ENCODE results near the gene EEF1A1. TPM values are rescaled to one million over a fixed set of nuclear protein-coding genes. Genes with fewer than 3 reads are reported as not detected.

The EEF1A1 gene
- total and polyA plus RNA-seq, 2 of the 4 experiments (the other 2 are of a cell fraction): 14,757 to 30,152 TPM

GRCh38 chr6:73503027-73503772 lies 17.6 kb downstream of the EEF1A1 start:
- no peak; the same call in 1 of the 2 replicates for ATAC-seq (ENCODE audit: low read depth)
- Histone ChIP-seq H3K4me1 (ENCODE audit: control insufficient read depth, insufficient read depth, low read length) (no peaks in the 10 kb centered on the region), H3K18ac (ENCODE audit: low read depth, low read length) (no peak overlapping the region), H3K14ac (replicated peaks; ENCODE audit: low read depth, low read length) (no peak overlapping the region), H2BK15ac (ENCODE audit: low read depth, low read length) (no peak overlapping the region), H3K4me3 (ENCODE audit: insufficient read depth, low read depth, low read length) (no peak overlapping the region), H2BK20ac (ENCODE audit: low read depth, low read length) (no peak overlapping the region), H3K4ac (ENCODE audit: low read depth, low read length) (no peak overlapping the region), H3K4me2 (ENCODE audit: low read depth, low read length) (no peak overlapping the region), H4K91ac (ENCODE audit: insufficient read depth, low read depth, low read length) (no peak overlapping the region), H3K9ac (ENCODE audit: low read depth, low read length) (no peak overlapping the region), H3K27ac (ENCODE audit: insufficient read depth, low read length) (no peak overlapping the region), H3K27me3 (ENCODE audit: control insufficient read depth, insufficient read depth, low read length) (no peaks in the 10 kb centered on the region), H3K79me1 (ENCODE audit: low read depth in 1 of 2, low read length in 2 of 2) (no peaks in the 10 kb centered on the region), H3K9me3 (ENCODE audit: control insufficient read depth, insufficient read depth, low read length) (no peaks in the 10 kb centered on the region), H3K36me3 (ENCODE audit: control insufficient read depth, insufficient read depth, low read length) (peaks cover 17% of the 10 kb centered on the region), H2AK9ac (replicated peaks; ENCODE audit: low read depth, low read length, poor library complexity) (no peak overlapping the region), H3K23ac (ENCODE audit: low read depth, low read length) (no peak overlapping the region), H4K8ac (ENCODE audit: low read depth in 2 of 2, low read length in 2 of 2) (no peak overlapping the region), H4K20me1 (ENCODE audit: insufficient read depth, low read length) (no peaks in the 10 kb centered on the region), H4K5ac (ENCODE audit: low read depth, low read length) (no peak overlapping the region), H2BK5ac (ENCODE audit: low read depth, low read length, poor library complexity, severe bottlenecking) (no peak overlapping the region), H3K9me1 (ENCODE audit: insufficient read depth, low read length) (no peaks in the 10 kb centered on the region), H3K56ac (ENCODE audit: extremely low read depth, insufficient read depth, low read length) (no peak overlapping the region), H2AFZ (replicated peaks; ENCODE audit: low read length, poor library complexity) (no peak overlapping the region), H2AK5ac (ENCODE audit: low read depth, low read length) (no peak overlapping the region), H2BK120ac (ENCODE audit: low read depth, low read length) (no peak overlapping the region)
- intact Hi-C loops (cut with micrococcal nuclease): no loop called here
- POLR2A ChIA-PET (ENCODE audit: unreplicated experiment): no interaction called here
- CTCF ChIA-PET: no interaction called here
- BruUV-seq (replicated peaks): no TSS peak
- dilution Hi-C loops (cut with HindIII; ENCODE audit: low sequenced_read_pairs, unreplicated experiment): no loop called here
- in situ Hi-C loops (cut with MboI; ENCODE audit: low sequenced_read_pairs): no loop called here
- TF ChIP-seq CHD1 (IDR thresholded peaks at IDR 0.05; ENCODE audit: low read depth, low read length) (no peak), RAD21 (IDR thresholded peaks at IDR 0.05; ENCODE audit: low read length) (no peak), MXI1 (IDR thresholded peaks at IDR 0.05; ENCODE audit: borderline replicate concordance, low read depth, low read length) (no peak), SMC3 (IDR thresholded peaks at IDR 0.05; ENCODE audit: low read depth, low read length) (no peak), BHLHE40 (IDR thresholded peaks at IDR 0.05; ENCODE audit: low read depth, low read length) (no peak), NFE2L2 (IDR thresholded peaks at IDR 0.05; ENCODE audit: low read depth, low read length) (no peak), POLR2A (IDR thresholded peaks at IDR 0.05; ENCODE audit: low read depth, low read length) (no peak), MAFK (IDR thresholded peaks at IDR 0.05; ENCODE audit: low read depth, low read length) (no peak), MAZ (IDR thresholded peaks at IDR 0.05; ENCODE audit: borderline replicate concordance, low read depth, low read length) (no peak), FOS (IDR thresholded peaks at IDR 0.05; ENCODE audit: low read depth, low read length) (no peak)
- TF ChIP-seq, protein P1, sequence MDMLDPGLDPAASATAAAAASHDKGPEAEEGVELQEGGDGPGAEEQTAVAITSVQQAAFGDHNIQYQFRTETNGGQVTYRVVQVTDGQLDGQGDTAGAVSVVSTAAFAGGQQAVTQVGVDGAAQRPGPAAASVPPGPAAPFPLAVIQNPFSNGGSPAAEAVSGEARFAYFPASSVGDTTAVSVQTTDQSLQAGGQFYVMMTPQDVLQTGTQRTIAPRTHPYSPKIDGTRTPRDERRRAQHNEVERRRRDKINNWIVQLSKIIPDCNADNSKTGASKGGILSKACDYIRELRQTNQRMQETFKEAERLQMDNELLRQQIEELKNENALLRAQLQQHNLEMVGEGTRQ (IDR thresholded peaks at IDR 0.05; ENCODE audit: low read depth, low read length): no peak
- TF ChIP-seq, protein P2, sequence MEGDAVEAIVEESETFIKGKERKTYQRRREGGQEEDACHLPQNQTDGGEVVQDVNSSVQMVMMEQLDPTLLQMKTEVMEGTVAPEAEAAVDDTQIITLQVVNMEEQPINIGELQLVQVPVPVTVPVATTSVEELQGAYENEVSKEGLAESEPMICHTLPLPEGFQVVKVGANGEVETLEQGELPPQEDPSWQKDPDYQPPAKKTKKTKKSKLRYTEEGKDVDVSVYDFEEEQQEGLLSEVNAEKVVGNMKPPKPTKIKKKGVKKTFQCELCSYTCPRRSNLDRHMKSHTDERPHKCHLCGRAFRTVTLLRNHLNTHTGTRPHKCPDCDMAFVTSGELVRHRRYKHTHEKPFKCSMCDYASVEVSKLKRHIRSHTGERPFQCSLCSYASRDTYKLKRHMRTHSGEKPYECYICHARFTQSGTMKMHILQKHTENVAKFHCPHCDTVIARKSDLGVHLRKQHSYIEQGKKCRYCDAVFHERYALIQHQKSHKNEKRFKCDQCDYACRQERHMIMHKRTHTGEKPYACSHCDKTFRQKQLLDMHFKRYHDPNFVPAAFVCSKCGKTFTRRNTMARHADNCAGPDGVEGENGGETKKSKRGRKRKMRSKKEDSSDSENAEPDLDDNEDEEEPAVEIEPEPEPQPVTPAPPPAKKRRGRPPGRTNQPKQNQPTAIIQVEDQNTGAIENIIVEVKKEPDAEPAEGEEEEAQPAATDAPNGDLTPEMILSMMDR (conservative IDR thresholded peaks at IDR 0.05; ENCODE audit: low read depth, low read length): no peak
- no peak for DNase-seq
- 67% methylated on average over 1 of the region's 2 CpGs; no CpG with 5 or more reads in 1 of the 2 experiments for WGBS, 2 experiments (ENCODE audit: extremely low coverage in 2 of 2, insufficient read length in 1 of 2)

Measured in IMR-90 (cell line).